ENCODE data around the gene ZNF124. TPM values are rescaled to one million over a fixed set of nuclear protein-coding genes. Genes with fewer than 3 reads are reported as not detected.

Gene ZNF124
- total and polyA plus RNA-seq, 2 of the 8 experiments (the other 6 are each of a cell fraction or from before 2014, with no cell fraction given): 4.6 to 39.9 TPM

DNA sequence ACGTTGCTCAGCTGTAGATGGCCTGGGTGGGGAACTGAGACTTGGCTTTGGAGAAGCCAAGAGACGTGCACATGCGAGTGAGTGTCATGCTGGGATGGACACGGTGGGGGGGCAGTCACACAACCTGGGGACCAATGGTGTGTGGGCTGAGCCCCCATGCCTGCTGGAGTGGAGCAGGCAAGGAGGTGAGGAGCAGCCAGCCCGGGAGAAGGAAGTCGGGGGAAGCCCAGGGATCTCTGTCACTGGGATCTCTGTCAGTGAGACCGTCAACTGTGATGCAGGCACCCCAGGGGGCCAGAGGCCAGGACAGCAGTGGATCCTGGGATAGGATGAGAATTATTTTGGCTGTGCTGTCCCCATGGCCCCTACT is 56.7 kb downstream of the ZNF124 start (continued):
- TF ChIP-seq, protein P1, sequence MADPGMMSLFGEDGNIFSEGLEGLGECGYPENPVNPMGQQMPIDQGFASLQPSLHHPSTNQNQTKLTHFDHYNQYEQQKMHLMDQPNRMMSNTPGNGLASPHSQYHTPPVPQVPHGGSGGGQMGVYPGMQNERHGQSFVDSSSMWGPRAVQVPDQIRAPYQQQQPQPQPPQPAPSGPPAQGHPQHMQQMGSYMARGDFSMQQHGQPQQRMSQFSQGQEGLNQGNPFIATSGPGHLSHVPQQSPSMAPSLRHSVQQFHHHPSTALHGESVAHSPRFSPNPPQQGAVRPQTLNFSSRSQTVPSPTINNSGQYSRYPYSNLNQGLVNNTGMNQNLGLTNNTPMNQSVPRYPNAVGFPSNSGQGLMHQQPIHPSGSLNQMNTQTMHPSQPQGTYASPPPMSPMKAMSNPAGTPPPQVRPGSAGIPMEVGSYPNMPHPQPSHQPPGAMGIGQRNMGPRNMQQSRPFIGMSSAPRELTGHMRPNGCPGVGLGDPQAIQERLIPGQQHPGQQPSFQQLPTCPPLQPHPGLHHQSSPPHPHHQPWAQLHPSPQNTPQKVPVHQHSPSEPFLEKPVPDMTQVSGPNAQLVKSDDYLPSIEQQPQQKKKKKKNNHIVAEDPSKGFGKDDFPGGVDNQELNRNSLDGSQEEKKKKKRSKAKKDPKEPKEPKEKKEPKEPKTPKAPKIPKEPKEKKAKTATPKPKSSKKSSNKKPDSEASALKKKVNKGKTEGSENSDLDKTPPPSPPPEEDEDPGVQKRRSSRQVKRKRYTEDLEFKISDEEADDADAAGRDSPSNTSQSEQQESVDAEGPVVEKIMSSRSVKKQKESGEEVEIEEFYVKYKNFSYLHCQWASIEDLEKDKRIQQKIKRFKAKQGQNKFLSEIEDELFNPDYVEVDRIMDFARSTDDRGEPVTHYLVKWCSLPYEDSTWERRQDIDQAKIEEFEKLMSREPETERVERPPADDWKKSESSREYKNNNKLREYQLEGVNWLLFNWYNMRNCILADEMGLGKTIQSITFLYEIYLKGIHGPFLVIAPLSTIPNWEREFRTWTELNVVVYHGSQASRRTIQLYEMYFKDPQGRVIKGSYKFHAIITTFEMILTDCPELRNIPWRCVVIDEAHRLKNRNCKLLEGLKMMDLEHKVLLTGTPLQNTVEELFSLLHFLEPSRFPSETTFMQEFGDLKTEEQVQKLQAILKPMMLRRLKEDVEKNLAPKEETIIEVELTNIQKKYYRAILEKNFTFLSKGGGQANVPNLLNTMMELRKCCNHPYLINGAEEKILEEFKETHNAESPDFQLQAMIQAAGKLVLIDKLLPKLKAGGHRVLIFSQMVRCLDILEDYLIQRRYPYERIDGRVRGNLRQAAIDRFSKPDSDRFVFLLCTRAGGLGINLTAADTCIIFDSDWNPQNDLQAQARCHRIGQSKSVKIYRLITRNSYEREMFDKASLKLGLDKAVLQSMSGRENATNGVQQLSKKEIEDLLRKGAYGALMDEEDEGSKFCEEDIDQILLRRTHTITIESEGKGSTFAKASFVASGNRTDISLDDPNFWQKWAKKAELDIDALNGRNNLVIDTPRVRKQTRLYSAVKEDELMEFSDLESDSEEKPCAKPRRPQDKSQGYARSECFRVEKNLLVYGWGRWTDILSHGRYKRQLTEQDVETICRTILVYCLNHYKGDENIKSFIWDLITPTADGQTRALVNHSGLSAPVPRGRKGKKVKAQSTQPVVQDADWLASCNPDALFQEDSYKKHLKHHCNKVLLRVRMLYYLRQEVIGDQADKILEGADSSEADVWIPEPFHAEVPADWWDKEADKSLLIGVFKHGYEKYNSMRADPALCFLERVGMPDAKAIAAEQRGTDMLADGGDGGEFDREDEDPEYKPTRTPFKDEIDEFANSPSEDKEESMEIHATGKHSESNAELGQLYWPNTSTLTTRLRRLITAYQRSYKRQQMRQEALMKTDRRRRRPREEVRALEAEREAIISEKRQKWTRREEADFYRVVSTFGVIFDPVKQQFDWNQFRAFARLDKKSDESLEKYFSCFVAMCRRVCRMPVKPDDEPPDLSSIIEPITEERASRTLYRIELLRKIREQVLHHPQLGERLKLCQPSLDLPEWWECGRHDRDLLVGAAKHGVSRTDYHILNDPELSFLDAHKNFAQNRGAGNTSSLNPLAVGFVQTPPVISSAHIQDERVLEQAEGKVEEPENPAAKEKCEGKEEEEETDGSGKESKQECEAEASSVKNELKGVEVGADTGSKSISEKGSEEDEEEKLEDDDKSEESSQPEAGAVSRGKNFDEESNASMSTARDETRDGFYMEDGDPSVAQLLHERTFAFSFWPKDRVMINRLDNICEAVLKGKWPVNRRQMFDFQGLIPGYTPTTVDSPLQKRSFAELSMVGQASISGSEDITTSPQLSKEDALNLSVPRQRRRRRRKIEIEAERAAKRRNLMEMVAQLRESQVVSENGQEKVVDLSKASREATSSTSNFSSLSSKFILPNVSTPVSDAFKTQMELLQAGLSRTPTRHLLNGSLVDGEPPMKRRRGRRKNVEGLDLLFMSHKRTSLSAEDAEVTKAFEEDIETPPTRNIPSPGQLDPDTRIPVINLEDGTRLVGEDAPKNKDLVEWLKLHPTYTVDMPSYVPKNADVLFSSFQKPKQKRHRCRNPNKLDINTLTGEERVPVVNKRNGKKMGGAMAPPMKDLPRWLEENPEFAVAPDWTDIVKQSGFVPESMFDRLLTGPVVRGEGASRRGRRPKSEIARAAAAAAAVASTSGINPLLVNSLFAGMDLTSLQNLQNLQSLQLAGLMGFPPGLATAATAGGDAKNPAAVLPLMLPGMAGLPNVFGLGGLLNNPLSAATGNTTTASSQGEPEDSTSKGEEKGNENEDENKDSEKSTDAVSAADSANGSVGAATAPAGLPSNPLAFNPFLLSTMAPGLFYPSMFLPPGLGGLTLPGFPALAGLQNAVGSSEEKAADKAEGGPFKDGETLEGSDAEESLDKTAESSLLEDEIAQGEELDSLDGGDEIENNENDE (IDR thresholded peaks at IDR 0.05; ENCODE audit: insufficient replicate concordance, low read length): no peak
- TF ChIP-seq, protein P2, sequence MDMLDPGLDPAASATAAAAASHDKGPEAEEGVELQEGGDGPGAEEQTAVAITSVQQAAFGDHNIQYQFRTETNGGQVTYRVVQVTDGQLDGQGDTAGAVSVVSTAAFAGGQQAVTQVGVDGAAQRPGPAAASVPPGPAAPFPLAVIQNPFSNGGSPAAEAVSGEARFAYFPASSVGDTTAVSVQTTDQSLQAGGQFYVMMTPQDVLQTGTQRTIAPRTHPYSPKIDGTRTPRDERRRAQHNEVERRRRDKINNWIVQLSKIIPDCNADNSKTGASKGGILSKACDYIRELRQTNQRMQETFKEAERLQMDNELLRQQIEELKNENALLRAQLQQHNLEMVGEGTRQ (IDR thresholded peaks at IDR 0.05; ENCODE audit: low read length): no peak
- no peak for TF ChIP-seq TAF1 (IDR thresholded peaks at IDR 0.05; ENCODE audit: low read depth, low read length)
- TF ChIP-seq POU5F1 (IDR thresholded peaks at IDR 0.05; ENCODE audit: low read depth, low read length): no peak
- no peak for TF ChIP-seq BCL11A (IDR thresholded peaks at IDR 0.05; ENCODE audit: low read depth in 2 of 2, low read length in 2 of 2)
- TF ChIP-seq SUZ12 (IDR thresholded peaks at IDR 0.05; ENCODE audit: low read length): no peak
- no peak for TF ChIP-seq EZH2 (IDR thresholded peaks at IDR 0.05; ENCODE audit: low read depth, low read length, severe bottlenecking)
- no peak for TF ChIP-seq SP2 (IDR thresholded peaks at IDR 0.05; ENCODE audit: low read length)
- TF ChIP-seq RBBP5 (IDR thresholded peaks at IDR 0.05; ENCODE audit: borderline replicate concordance, low read depth, low read length): no peak
- TF ChIP-seq KDM5A (IDR thresholded peaks at IDR 0.05; ENCODE audit: low read length): no peak
- no peak for TF ChIP-seq CBX8 (IDR thresholded peaks at IDR 0.05; ENCODE audit: borderline replicate concordance, low read depth, low read length)
